Activated CD4-positive, alpha-beta T cell treated with anti-CD3 and anti-CD28 coated beads for 1 hour (primary cell): Measurements from ENCODE around the gene BMPER.

Source experiments
- DNase-seq: peaks from one replicate; pipeline ENCODE4 v3.0.0-alpha.2; 2020

Gene BMPER

GRCh38 chr7:34036051-34036920 lies 130.9 kb downstream of the BMPER start:
- DNase-seq = no peak

- no peak for DNase-seq
Measured at GRCh38 chr7:34036972-34037792, 131.8 kb downstream of the BMPER start.

- DNase-seq = no peak
Measured at GRCh38 chr7:34038816-34039470, 133.6 kb downstream of the BMPER start.

- no peak for DNase-seq
Measured at GRCh38 chr7:34041707-34042106, 136.4 kb downstream of the BMPER start.

- DNase-seq = no peak
Measured at GRCh38 chr7:34042406-34042805, 137.1 kb downstream of the BMPER start.

- DNase-seq = no peak
Measured at GRCh38 chr7:34043461-34044305, 138.3 kb downstream of the BMPER start.

GRCh38 chr7:34044306-34044643 lies 138.9 kb downstream of the BMPER start:
- no peak for DNase-seq

GRCh38 chr7:34044734-34045353 lies 139.5 kb downstream of the BMPER start:
- no peak for DNase-seq

GRCh38 chr7:34048445-34048844 lies 143.1 kb downstream of the BMPER start:
- DNase-seq = no peak

- DNase-seq = no peak
Measured at GRCh38 chr7:34054075-34054474, 148.7 kb downstream of the BMPER start.

- DNase-seq = no peak
Measured at GRCh38 chr7:34057136-34057535, 151.8 kb downstream of the BMPER start.

GRCh38 chr7:34057956-34058355 lies 152.6 kb downstream of the BMPER start:
- DNase-seq = no peak

GRCh38 chr7:34058801-34059135 lies 153.4 kb downstream of the BMPER start:
- no peak for DNase-seq

- no peak for DNase-seq
Measured at GRCh38 chr7:34059136-34059828, 153.9 kb downstream of the BMPER start.

GRCh38 chr7:34060196-34060947 lies 155.0 kb downstream of the BMPER start:
- no peak for DNase-seq

GRCh38 chr7:34061149-34061548 lies 155.8 kb downstream of the BMPER start:
- DNase-seq = no peak

GRCh38 chr7:34062341-34062740 lies 157.0 kb downstream of the BMPER start:
- DNase-seq = no peak

- no peak for DNase-seq
Measured at GRCh38 chr7:34062826-34063225, 157.5 kb downstream of the BMPER start.

GRCh38 chr7:34064519-34065158 lies 159.3 kb downstream of the BMPER start:
- no peak for DNase-seq

- DNase-seq = no peak
Measured at GRCh38 chr7:34066411-34066810, 161.1 kb downstream of the BMPER start.
